Stimulated activated effector memory CD8-positive, alpha-beta T cell treated with anti-CD3 and anti-CD28 coated beads, Interleukin-12 subunit alpha, Interleukin-12 subunit beta, amount 100 ng/mL, for 72 hours (primary cell): Measurements from ENCODE around the gene CMTM6.

Experiments
- ATAC-seq: fragments of 150-1000 bp; cut with Tn5 transposase; 2 replicates; pipeline ENCODE4 v1.10.0; 2021
- DNase-seq, 2 donors: peaks; one replicate each; pipeline ENCODE4 v3.0.0; 2021 to 2022; ENCODE audit warnings: low spot score in 2 of 2
- H3K27ac Mint-ChIP-seq: one replicate; pipeline ENCODE4 v1.8.0; 2022; ENCODE audit warnings: mild to moderate bottlenecking, mixed read lengths
- H3K36me3 Mint-ChIP-seq: one replicate; pipeline ENCODE4 v1.8.0; 2022; ENCODE audit warnings: mild to moderate bottlenecking, mixed read lengths
- H3K4me1 Mint-ChIP-seq: one replicate; pipeline ENCODE4 v1.8.0; 2022; ENCODE audit warnings: mixed read lengths
- H3K4me3 Mint-ChIP-seq: one replicate; pipeline ENCODE4 v1.8.0; 2022; ENCODE audit warnings: mild to moderate bottlenecking, mixed read lengths
- H3K9me3 Mint-ChIP-seq: one replicate; pipeline ENCODE4 v1.8.0; 2022; ENCODE audit warnings: mixed read lengths

Gene CMTM6

DNA sequence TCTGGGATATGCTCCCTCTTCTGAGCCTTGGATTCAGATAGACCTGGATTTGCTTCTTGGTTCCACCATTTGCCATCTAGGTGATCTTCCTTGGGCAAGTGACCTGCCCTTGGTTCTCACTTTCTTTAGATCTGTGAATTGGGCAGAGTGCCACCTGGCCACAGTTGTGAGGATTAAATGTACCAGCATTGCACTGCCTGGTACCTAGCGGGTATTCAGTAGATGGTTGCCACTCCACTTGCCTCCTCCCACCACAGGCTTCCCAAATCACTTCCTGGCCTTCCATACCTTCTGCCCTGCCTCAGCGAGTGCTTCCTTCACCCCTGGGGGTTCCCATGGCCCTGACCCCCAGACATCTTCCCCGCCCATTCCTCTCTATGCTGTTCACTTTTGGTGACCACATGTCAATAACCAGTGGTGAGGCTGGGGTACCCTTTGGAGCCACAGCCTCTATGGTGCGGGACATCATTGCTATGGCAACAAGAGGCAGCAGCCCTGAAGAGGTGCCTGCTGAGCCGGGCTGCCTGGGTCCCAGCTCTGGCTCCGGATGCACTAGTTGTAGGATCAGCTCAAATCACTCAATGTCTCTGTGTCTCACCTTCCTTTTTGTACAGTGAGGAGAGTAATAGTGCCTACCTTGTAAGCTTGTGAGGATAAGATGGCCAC is 70.5 kb downstream of the CMTM6 start:
- DNase-seq (no peak), ATAC-seq (peak; percentile 4)
- no peaks in the 10 kb centered on the region for H3K9me3 Mint-ChIP-seq
- peak overlapping the region; percentile 58 for H3K4me3 Mint-ChIP-seq
- H3K36me3 Mint-ChIP-seq = no peaks in the 10 kb centered on the region
- H3K27ac Mint-ChIP-seq = peak overlapping the region; percentile 74
- H3K4me1 Mint-ChIP-seq = peaks cover 76% of the 10 kb centered on the region

DNA sequence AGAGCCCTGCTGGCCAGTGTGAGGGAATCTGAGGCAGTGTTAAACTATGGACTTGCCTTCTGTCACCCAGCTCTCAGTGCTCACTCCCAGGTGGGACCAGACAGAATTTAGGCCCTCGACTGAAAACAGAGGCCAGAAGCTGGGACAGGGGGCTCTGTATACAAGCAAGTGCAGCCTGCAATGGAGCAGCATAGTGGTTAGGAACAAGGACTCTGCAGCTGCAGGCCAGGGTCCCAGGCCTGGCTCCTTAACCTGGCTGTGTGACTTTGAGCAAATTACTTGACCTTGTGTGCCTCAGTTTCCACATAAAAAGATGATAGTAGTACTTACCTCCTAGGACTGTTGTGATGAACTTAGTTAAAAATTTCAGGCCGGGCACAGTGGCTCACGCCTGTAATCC is 71.2 kb downstream of the CMTM6 start:
- no peak overlapping the region for H3K4me3 Mint-ChIP-seq
- DNase-seq = peak in 1 of 2 donors; percentile 48

More for the DNA sequence above, 71.2 kb downstream of the CMTM6 start:
- no peaks in the 10 kb centered on the region for H3K36me3 Mint-ChIP-seq
- peaks cover 69% of the 10 kb centered on the region for H3K4me1 Mint-ChIP-seq
- no peaks in the 10 kb centered on the region for H3K9me3 Mint-ChIP-seq
- no peak for ATAC-seq
- peak overlapping the region; percentile 74 for H3K27ac Mint-ChIP-seq
